ENCODE measurements around the gene SUMO2. TPM values are rescaled to one million over a fixed set of nuclear protein-coding genes. Genes with fewer than 3 reads are reported as not detected.

Gene SUMO2
- total and polyA plus RNA-seq, 2 of the 8 experiments (the other 6 are each of a cell fraction or from before 2014, with no cell fraction given) = 184 to 779 TPM

- Histone ChIP-seq H2BK15ac (ENCODE audit: low read length) (no peak overlapping the region), H2BK12ac (ENCODE audit: low read depth, low read length) (no peak overlapping the region), H3K14ac (ENCODE audit: insufficient read length) (no peak overlapping the region), H3K9ac (replicated peaks in 1 of 4; ENCODE audit: extremely low read depth in 1 of 4, low read depth in 3 of 4, low read length in 3 of 4) (no peak overlapping the region), H3K27me3 (replicated peaks in 1 of 4; ENCODE audit: control insufficient read depth in 3 of 4, extremely low read depth in 1 of 4, insufficient read depth in 3 of 4, low read length in 3 of 4) (no peaks in the 10 kb centered on the region), H3K4ac (replicated peaks; ENCODE audit: insufficient read length, low read depth, low read length) (no peak overlapping the region), H4K20me1 (replicated peaks in 1 of 2; ENCODE audit: control insufficient read depth in 1 of 2, insufficient read depth in 2 of 2, low read length in 2 of 2) (peaks cover 0 to 3% of the 10 kb centered on the region in 2 experiments), H4K8ac (ENCODE audit: extremely low read depth, insufficient read depth, low read length) (no peak overlapping the region; the same call in 1 of the 2 replicates), H4K91ac (replicated peaks; ENCODE audit: insufficient read length, low read length) (no peak overlapping the region), H3K23me2 (ENCODE audit: low read depth, low read length) (no peaks in the 10 kb centered on the region; the same call in 1 of the 2 replicates), H3K18ac (ENCODE audit: extremely low read depth, low read length) (no peak overlapping the region), H2BK5ac (ENCODE audit: low read depth, low read length) (no peak overlapping the region), H2AK5ac (ENCODE audit: low read depth, low read length) (no peak overlapping the region), H2BK120ac (replicated peaks; ENCODE audit: low read depth, low read length) (no peak overlapping the region), H3K56ac (replicated peaks; ENCODE audit: insufficient read length, low read depth, low read length) (no peak overlapping the region), H3K9me3 (ENCODE audit: insufficient read depth in 2 of 2, low read depth in 1 of 2, low read length in 1 of 2) (no peaks in the 10 kb centered on the region), H3K4me3 (ENCODE audit: extremely low read depth in 1 of 4, insufficient read depth in 2 of 4, low read depth in 3 of 4, low read length in 4 of 4) (no peak overlapping the region), H2BK20ac (ENCODE audit: low read length) (no peak overlapping the region), H2AFZ (ENCODE audit: low read length) (no peak overlapping the region), H3K4me1 (replicated peaks in 1 of 4; ENCODE audit: control insufficient read depth in 3 of 4, insufficient read depth in 4 of 4, low read length in 3 of 4) (peaks cover 0 to 2% (median 0%) of the 10 kb centered on the region in 4 experiments; a peak in 2 of 7 replicates), H3K79me2 (ENCODE audit: control insufficient read depth in 1 of 2, insufficient read depth in 2 of 2, low read length in 2 of 2) (peaks cover 6 to 38% of the 10 kb centered on the region in 2 experiments), H3K23ac (ENCODE audit: insufficient read length) (no peak overlapping the region), H3K79me1 (ENCODE audit: low read depth, low read length) (no peaks in the 10 kb centered on the region), H3K27ac (ENCODE audit: low read depth, low read length) (no peak overlapping the region), H3K4me2 (ENCODE audit: insufficient read depth in 1 of 2, low read depth in 2 of 2, low read length in 2 of 2) (no peak overlapping the region), H3K36me3 (ENCODE audit: control insufficient read depth in 2 of 4, insufficient read depth in 4 of 4, low read length in 3 of 4) (peaks cover 16 to 35% (median 29%) of the 10 kb centered on the region in 4 experiments; a peak in 7 of 8 replicates), H4K5ac (ENCODE audit: insufficient read length, low read depth, low read length) (no peak overlapping the region)
- FAIRE-seq = no peak
- ChIA-PET CTCF (ENCODE audit: partially characterized antibody) (interaction anchor here (1.0 to 4.0 kb wide), 5 partner anchors 20 to 94 kb away, joined by 3 to 30 read pairs (median 7); no protein-coding TSS in a partner anchor), POLR2A (ENCODE audit: partially characterized antibody) (interaction anchor here (0.7 to 1.3 kb wide), 5 partner anchors 15 to 196 kb away, joined by 3 to 4 read pairs (median 3); partner anchors contain the start of gene MRPL58)
- WGBS, 2 experiments (ENCODE audit: extremely low coverage in 1 of 2, insufficient coverage in 1 of 2, insufficient read length in 1 of 2, insufficient replicate concordance in 2 of 2, low coverage in 1 of 2, low lambda C conversion rate in 2 of 2, missing lambda C conversion rate in 1 of 2) = 96% methylated on average over 9 of the region's 9 CpGs; no CpG with 5 or more reads in 1 of the 2 experiments
- DNase-seq (ENCODE audit: low read depth in 1 of 2, low spot score in 2 of 2) = no peak
- TF ChIP-seq GABPA (IDR thresholded peaks at IDR 0.05; ENCODE audit: borderline replicate concordance, insufficient read depth, low read length) = no peak
- TF ChIP-seq SIN3A (conservative IDR thresholded peaks at IDR 0.05 in 1 of 2, IDR thresholded peaks at IDR 0.05 in 1 of 2; ENCODE audit: low read depth in 1 of 2, low read length in 2 of 2) = no peak
- TF ChIP-seq POLR2A (IDR thresholded peaks at IDR 0.05; ENCODE audit: control extremely low read depth in 1 of 2, low read depth in 2 of 2, low read length in 2 of 2) = no peak
- TF ChIP-seq SRF (IDR thresholded peaks at IDR 0.05; ENCODE audit: low read depth, low read length) = no peak
- TF ChIP-seq CHD2 (IDR thresholded peaks at IDR 0.05; ENCODE audit: low read length) = no peak
- no peak for TF ChIP-seq SIX5 (IDR thresholded peaks at IDR 0.05; ENCODE audit: low read depth, low read length)
- no peak for TF ChIP-seq GTF2F1 (IDR thresholded peaks at IDR 0.05; ENCODE audit: borderline replicate concordance, low read depth, low read length)
- no peak for TF ChIP-seq BCL11A (IDR thresholded peaks at IDR 0.05; ENCODE audit: low read depth in 2 of 2, low read length in 2 of 2)
- no peak for TF ChIP-seq YY1 (IDR thresholded peaks at IDR 0.05; ENCODE audit: low read depth, low read length)
- TF ChIP-seq CREB1 (IDR thresholded peaks at IDR 0.05) = no peak
- no peak for TF ChIP-seq ATF2 (IDR thresholded peaks at IDR 0.05; ENCODE audit: low read length)
- TF ChIP-seq POLR2AphosphoS5 (IDR thresholded peaks at IDR 0.05; ENCODE audit: low read depth, low read length) = no peak
- TF ChIP-seq KDM5A (IDR thresholded peaks at IDR 0.05; ENCODE audit: low read length) = no peak
- TF ChIP-seq JUND (IDR thresholded peaks at IDR 0.05; ENCODE audit: low read length) = no peak
Measured at GRCh38 chr17:75208161-75208560, 25.4 kb upstream of the SUMO2 start.

All from H1 (cell line).